HEK293 (cell line): ENCODE results near the gene NUDT21.

Experiments
- CTCF ChIA-PET: fragments of 350-600 bp; formaldehyde crosslinking; extraction: SDS; loops from one replicate; lab custom pipeline; 2021; ENCODE audit warnings: antibody characterized with exemption; lab: Yijun Ruan, JAX
- POLR2A ChIA-PET: fragments of 300-600 bp; formaldehyde crosslinking; extraction: SDS; loops from one replicate; lab custom pipeline; 2020; ENCODE audit warnings: antibody characterized with exemption, inconsistent platforms; lab: Yijun Ruan, JAX
- H3K27ac ChIP-seq: fragments of 200-500 bp; sonication (Bioruptor generic); 2 replicates; pipeline ENCODE4 v1.5.1; 2014; ENCODE audit warnings: low read depth, low read length, control low read depth, inconsistent platforms; ENCODE audit errors: extremely low read depth
- H3K36me3 ChIP-seq, 2 experiments: fragments of 200-500 bp in 1 of 2; sonication (Bioruptor generic) in 1 of 2; 1 replicate in 1 of 2; 2 replicates in 1 of 2; pipeline ENCODE4 v1.5.1; 2014 to 2017; ENCODE audit warnings: inconsistent platforms in 2 of 2, low read length in 2 of 2; ENCODE audit not compliant: control insufficient read depth in 2 of 2, insufficient read depth in 1 of 2
- H3K4me1 ChIP-seq: fragments of 200-500 bp; sonication (Bioruptor generic); 2 replicates; pipeline ENCODE4 v1.5.1; 2014; ENCODE audit warnings: mild to moderate bottlenecking, low read length, inconsistent platforms; ENCODE audit not compliant: control insufficient read depth, insufficient read depth
- H3K4me3 ChIP-seq: 2 replicates; pipeline ENCODE4 v1.5.1; 2011; ENCODE audit warnings: low read depth, mild to moderate bottlenecking, control low read depth, low read length, moderate library complexity
- H3K9me3 ChIP-seq: fragments of 200-500 bp; sonication (Bioruptor generic); 2 replicates; pipeline ENCODE4 v1.5.1; 2014; ENCODE audit warnings: low read depth, low read length, inconsistent platforms; ENCODE audit not compliant: control insufficient read depth, insufficient read depth
- PATZ1 ChIP-seq: fragments of 450-650 bp; formaldehyde crosslinking; IDR thresholded peaks from 2 replicates; pipeline ENCODE4 v1.5.1; 2016; ENCODE audit warnings: missing biosample characterization, missing genetic modification characterization
- PBX3 ChIP-seq: sonication (generic); formaldehyde crosslinking; IDR thresholded peaks from 2 replicates; pipeline ENCODE4 v1.8.1; 2022; ENCODE audit warnings: mild to moderate bottlenecking, moderate library complexity, missing genetic modification reagents
- RBAK ChIP-seq: fragments of 450-650 bp; formaldehyde crosslinking; IDR thresholded peaks from 2 replicates; pipeline ENCODE4 v1.5.1; 2016; ENCODE audit warnings: missing biosample characterization, missing genetic modification characterization
- ZBTB11 ChIP-seq: fragments of 450-650 bp; formaldehyde crosslinking; conservative IDR thresholded peaks from 2 replicates; pipeline ENCODE4 v1.5.1; 2016; ENCODE audit warnings: low read depth, missing biosample characterization, missing genetic modification characterization
- ZNF114 ChIP-seq: fragments of 450-650 bp; formaldehyde crosslinking; IDR thresholded peaks from 2 replicates; pipeline ENCODE4 v1.5.0; 2017; ENCODE audit warnings: missing biosample characterization, missing genetic modification characterization
- ZNF133 ChIP-seq: fragments of 450-650 bp; formaldehyde crosslinking; IDR thresholded peaks from 2 replicates; pipeline ENCODE4 v1.5.1; 2016; ENCODE audit warnings: missing biosample characterization, missing genetic modification characterization
- ZNF138 ChIP-seq: fragments of 450-650 bp; formaldehyde crosslinking; IDR thresholded peaks from 2 replicates; pipeline ENCODE4 v1.5.1; 2016; ENCODE audit warnings: missing biosample characterization, missing genetic modification characterization, borderline replicate concordance
- ZNF362 ChIP-seq: fragments of 450-650 bp; formaldehyde crosslinking; IDR thresholded peaks from 2 replicates; pipeline ENCODE4 v1.5.1; 2016; ENCODE audit warnings: missing biosample characterization, missing genetic modification characterization
- ZNF529 ChIP-seq: fragments of 450-650 bp; formaldehyde crosslinking; IDR thresholded peaks from 2 replicates; pipeline ENCODE4 v1.5.1; 2017; ENCODE audit warnings: missing genetic modification characterization, missing biosample characterization; ENCODE audit not compliant: insufficient replicate concordance
- ZNF548 ChIP-seq: fragments of 450-650 bp; formaldehyde crosslinking; IDR thresholded peaks from 2 replicates; pipeline ENCODE4 v1.5.1; 2016; ENCODE audit warnings: missing biosample characterization, missing genetic modification characterization
- ZNF596 ChIP-seq: fragments of 450-650 bp; IDR thresholded peaks from 2 replicates; pipeline ENCODE4 v1.5.0; 2018; ENCODE audit warnings: missing biosample characterization, mild to moderate bottlenecking, missing genetic modification characterization, moderate library complexity
- ZNF677 ChIP-seq: fragments of 450-650 bp; IDR thresholded peaks from 2 replicates; pipeline ENCODE4 v1.5.0; 2018; ENCODE audit warnings: missing biosample characterization, mild to moderate bottlenecking, missing genetic modification characterization, moderate library complexity
- ZSCAN23 ChIP-seq: fragments of 450-650 bp; formaldehyde crosslinking; IDR thresholded peaks from 2 replicates; pipeline ENCODE4 v1.5.1; 2016; ENCODE audit warnings: missing biosample characterization, missing genetic modification characterization
- ZSCAN5A ChIP-seq: fragments of 450-650 bp; formaldehyde crosslinking; IDR thresholded peaks from 2 replicates; pipeline ENCODE4 v1.5.1; 2016; ENCODE audit warnings: missing biosample characterization, missing genetic modification characterization

Gene NUDT21

GRCh38 chr16:56468800-56469199 lies 17.7 kb upstream of the NUDT21 start:
- POLR2A ChIA-PET, result no interaction called here
- Histone ChIP-seq H3K4me3 (no peak overlapping the region), H3K36me3 (peaks cover 66 to 94% of the 10 kb centered on the region in 2 experiments), H3K4me1 (no peaks in the 10 kb centered on the region), H3K27ac (no peak overlapping the region), H3K9me3 (no peaks in the 10 kb centered on the region)
- no peak for TF ChIP-seq ZNF548
- TF ChIP-seq ZNF138, result no peak
- TF ChIP-seq ZSCAN5A, result no peak
- no peak for TF ChIP-seq ZBTB11 (tag by site-specific recombination)
- CTCF ChIA-PET, result interaction anchor here (0.6 to 0.7 kb wide), 2 partner anchors 11 to 1868 kb away, joined by 3 to 4 read pairs; no protein-coding TSS in a partner anchor

GRCh38 chr16:56466344-56466743 lies 15.2 kb upstream of the NUDT21 start:
- ChIA-PET POLR2A (no interaction called here), CTCF (interaction anchor here (0.7 kb wide), 1 partner anchor 488 kb away, joined by 3 read pairs; no protein-coding TSS in a partner anchor)
- H3K9me3 ChIP-seq, result no peaks in the 10 kb centered on the region
- H3K27ac ChIP-seq, result no peak overlapping the region
- H3K4me3 ChIP-seq, result no peak overlapping the region
- peaks cover 58 to 90% of the 10 kb centered on the region in 2 experiments for H3K36me3 ChIP-seq
- H3K4me1 ChIP-seq, result no peaks in the 10 kb centered on the region
- TF ChIP-seq ZNF677 (tag by site-specific recombination), result no peak

GRCh38 chr16:56463153-56463552 lies 12.0 kb upstream of the NUDT21 start:
- Histone ChIP-seq H3K4me3 (no peak overlapping the region), H3K27ac (no peak overlapping the region), H3K4me1 (no peaks in the 10 kb centered on the region), H3K36me3 (peaks cover 46 to 89% of the 10 kb centered on the region in 2 experiments), H3K9me3 (no peaks in the 10 kb centered on the region)
- TF ChIP-seq ZNF362 (tag by site-specific recombination) (0 out of 2 replicates have a peak, but pooled peaks have one; percentile 12), RBAK (tag by site-specific recombination) (no peak)
- POLR2A ChIA-PET, result no interaction called here
- CTCF ChIA-PET, result interaction anchor here (1.2 kb wide), 1 partner anchor 62 kb away, joined by 4 read pairs; no protein-coding TSS in a partner anchor

GRCh38 chr16:56462064-56462796 lies 11.1 kb upstream of the NUDT21 start:
- POLR2A ChIA-PET, result no interaction called here
- Histone ChIP-seq H3K27ac (no peak overlapping the region), H3K36me3 (peaks cover 44 to 87% of the 10 kb centered on the region in 2 experiments)
- no peak for TF ChIP-seq ZSCAN23 (tag by site-specific recombination)
- TF ChIP-seq ZNF114, result no peak
- TF ChIP-seq PATZ1 (tag by site-specific recombination), result no peak
- TF ChIP-seq ZNF596, result no peak
- TF ChIP-seq PBX3 (CRISPR knock-in tag), result no peak
- TF ChIP-seq ZNF529, result no peak
- no peak for TF ChIP-seq ZNF133 (tag by site-specific recombination)
- TF ChIP-seq, all 188 proteins: peak for 0
- Histone ChIP-seq H3K4me3 (no peak overlapping the region), H3K4me1 (no peaks in the 10 kb centered on the region), H3K9me3 (no peaks in the 10 kb centered on the region)
- CTCF ChIA-PET, result interaction anchor here (1.2 kb wide), 1 partner anchor 61 kb away, joined by 4 read pairs; no protein-coding TSS in a partner anchor
